ENCODE results near the gene PCMT1. TPM values are rescaled to one million over a fixed set of nuclear protein-coding genes. Genes with fewer than 3 reads are reported as not detected.

Gene PCMT1
- total and polyA plus RNA-seq, 2 of the 13 experiments (the other 11 are each of a cell fraction or from before 2014, with no cell fraction given) = 112 to 169 TPM

DNA sequence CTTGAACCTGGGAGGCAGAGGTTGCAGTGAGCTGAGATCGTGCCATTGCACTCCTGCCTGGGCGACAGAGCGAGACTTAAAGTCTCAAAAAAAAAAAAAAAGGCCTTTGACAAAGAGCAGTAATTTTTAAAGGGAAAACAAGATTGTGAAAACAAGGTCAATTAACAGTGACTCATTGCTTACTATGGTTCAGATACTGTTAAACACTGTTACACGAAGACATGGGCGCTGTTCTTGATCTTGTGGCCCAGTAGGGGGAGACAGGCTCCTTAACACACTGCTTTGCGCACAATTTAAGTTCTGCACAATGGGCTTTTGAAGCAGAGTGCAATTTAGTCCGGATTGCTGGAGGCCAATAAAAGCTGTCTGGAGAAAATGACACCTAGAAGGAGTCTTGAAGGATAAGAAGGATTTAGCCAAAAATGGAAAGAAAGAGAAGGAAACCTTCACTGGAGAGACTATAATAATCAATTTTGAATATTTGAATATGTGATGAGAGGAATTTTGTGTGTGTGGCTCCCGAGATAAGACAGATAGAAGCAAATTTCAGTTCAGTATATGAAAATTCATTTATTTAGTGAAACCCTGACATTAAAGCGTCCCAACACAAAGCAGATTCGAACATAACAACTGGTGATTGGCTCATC, 25.6 kb upstream of the PCMT1 start (continued):
- TF ChIP-seq, protein P1, sequence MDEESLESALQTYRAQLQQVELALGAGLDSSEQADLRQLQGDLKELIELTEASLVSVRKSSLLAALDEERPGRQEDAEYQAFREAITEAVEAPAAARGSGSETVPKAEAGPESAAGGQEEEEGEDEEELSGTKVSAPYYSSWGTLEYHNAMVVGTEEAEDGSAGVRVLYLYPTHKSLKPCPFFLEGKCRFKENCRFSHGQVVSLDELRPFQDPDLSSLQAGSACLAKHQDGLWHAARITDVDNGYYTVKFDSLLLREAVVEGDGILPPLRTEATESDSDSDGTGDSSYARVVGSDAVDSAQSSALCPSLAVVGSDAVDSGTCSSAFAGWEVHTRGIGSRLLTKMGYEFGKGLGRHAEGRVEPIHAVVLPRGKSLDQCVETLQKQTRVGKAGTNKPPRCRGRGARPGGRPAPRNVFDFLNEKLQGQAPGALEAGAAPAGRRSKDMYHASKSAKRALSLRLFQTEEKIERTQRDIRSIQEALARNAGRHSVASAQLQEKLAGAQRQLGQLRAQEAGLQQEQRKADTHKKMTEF (CRISPR knock-in tag; IDR thresholded peaks at IDR 0.05) = 0 out of 2 replicates have a peak, but pooled peaks have one; percentile 29
- TF ChIP-seq, protein P2, sequence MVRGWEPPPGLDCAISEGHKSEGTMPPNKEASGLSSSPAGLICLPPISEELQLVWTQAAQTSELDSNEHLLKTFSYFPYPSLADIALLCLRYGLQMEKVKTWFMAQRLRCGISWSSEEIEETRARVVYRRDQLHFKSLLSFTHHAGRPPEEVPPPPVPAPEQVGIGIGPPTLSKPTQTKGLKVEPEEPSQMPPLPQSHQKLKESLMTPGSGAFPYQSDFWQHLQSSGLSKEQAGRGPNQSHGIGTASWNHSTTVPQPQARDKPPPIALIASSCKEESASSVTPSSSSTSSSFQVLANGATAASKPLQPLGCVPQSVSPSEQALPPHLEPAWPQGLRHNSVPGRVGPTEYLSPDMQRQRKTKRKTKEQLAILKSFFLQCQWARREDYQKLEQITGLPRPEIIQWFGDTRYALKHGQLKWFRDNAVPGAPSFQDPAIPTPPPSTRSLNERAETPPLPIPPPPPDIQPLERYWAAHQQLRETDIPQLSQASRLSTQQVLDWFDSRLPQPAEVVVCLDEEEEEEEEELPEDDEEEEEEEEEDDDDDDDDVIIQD (CRISPR knock-in tag; IDR thresholded peaks at IDR 0.05; ENCODE audit: low read depth) = no peak; the same call in 1 of the 2 replicates
- TF ChIP-seq ZNF7 (CRISPR knock-in tag; IDR thresholded peaks at IDR 0.05) (no peak), ZNF792 (CRISPR knock-in tag; IDR thresholded peaks at IDR 0.05) (no peak), SMARCE1 (IDR thresholded peaks at IDR 0.05; ENCODE audit: borderline replicate concordance) (no peak), ZNF460 (CRISPR knock-in tag; IDR thresholded peaks at IDR 0.05; ENCODE audit: borderline replicate concordance) (no peak), SALL1 (CRISPR knock-in tag; IDR thresholded peaks at IDR 0.05) (no peak), ZNF672 (CRISPR knock-in tag; IDR thresholded peaks at IDR 0.05) (no peak), RBFOX2 (IDR thresholded peaks at IDR 0.05; ENCODE audit: low read depth, low read length) (no peak), SMC3 (IDR thresholded peaks at IDR 0.05; ENCODE audit: low read length) (peak; percentile 82), CEBPB (IDR thresholded peaks at IDR 0.05; ENCODE audit: borderline replicate concordance, low read depth, low read length) (peak; percentile 19; the same call in 1 of the 2 replicates), EP300 (IDR thresholded peaks at IDR 0.05; ENCODE audit: low read depth in 2 of 2, low read length in 2 of 2) (no peak), EP300 (CRISPR knock-in tag; IDR thresholded peaks at IDR 0.05; ENCODE audit: borderline replicate concordance) (no peak), CEBPG (CRISPR knock-in tag; IDR thresholded peaks at IDR 0.05) (peak; percentile 22; the same call in 1 of the 2 replicates), CC2D1A (CRISPR knock-in tag; IDR thresholded peaks at IDR 0.05) (no peak), CAMTA2 (CRISPR knock-in tag; IDR thresholded peaks at IDR 0.05; ENCODE audit: borderline replicate concordance) (no peak), ZNF260 (CRISPR knock-in tag; IDR thresholded peaks at IDR 0.05; ENCODE audit: borderline replicate concordance, low read depth) (no peak), PLRG1 (conservative IDR thresholded peaks at IDR 0.05) (no peak), FOXP1 (IDR thresholded peaks at IDR 0.05) (no peak), FOXP1 (CRISPR knock-in tag; IDR thresholded peaks at IDR 0.05) (peak; percentile 49), ZNF232 (CRISPR knock-in tag; IDR thresholded peaks at IDR 0.05; ENCODE audit: borderline replicate concordance) (no peak), HOXA3 (CRISPR knock-in tag; IDR thresholded peaks at IDR 0.05) (peak; percentile 52; the same call in 1 of the 2 replicates)
- TF ChIP-seq, protein P3, sequence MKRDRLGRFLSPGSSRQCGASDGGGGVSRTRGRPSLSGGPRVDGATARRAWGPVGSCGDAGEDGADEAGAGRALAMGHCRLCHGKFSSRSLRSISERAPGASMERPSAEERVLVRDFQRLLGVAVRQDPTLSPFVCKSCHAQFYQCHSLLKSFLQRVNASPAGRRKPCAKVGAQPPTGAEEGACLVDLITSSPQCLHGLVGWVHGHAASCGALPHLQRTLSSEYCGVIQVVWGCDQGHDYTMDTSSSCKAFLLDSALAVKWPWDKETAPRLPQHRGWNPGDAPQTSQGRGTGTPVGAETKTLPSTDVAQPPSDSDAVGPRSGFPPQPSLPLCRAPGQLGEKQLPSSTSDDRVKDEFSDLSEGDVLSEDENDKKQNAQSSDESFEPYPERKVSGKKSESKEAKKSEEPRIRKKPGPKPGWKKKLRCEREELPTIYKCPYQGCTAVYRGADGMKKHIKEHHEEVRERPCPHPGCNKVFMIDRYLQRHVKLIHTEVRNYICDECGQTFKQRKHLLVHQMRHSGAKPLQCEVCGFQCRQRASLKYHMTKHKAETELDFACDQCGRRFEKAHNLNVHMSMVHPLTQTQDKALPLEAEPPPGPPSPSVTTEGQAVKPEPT (CRISPR knock-in tag; IDR thresholded peaks at IDR 0.05; ENCODE audit: low read depth) = no peak
- TF ChIP-seq, protein P4, sequence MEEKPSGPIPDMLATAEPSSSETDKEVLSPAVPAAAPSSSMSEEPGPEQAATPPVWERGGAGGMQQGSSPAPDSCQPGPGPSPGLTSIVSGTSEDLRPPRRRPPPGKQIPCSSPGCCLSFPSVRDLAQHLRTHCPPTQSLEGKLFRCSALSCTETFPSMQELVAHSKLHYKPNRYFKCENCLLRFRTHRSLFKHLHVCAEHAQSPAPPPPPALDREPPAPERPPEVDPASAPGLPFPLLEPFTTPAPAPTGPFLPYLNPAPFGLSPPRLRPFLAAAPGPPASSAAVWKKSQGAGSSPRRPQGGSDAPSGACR (CRISPR knock-in tag; IDR thresholded peaks at IDR 0.05) = no peak
- TF ChIP-seq, protein P5, sequence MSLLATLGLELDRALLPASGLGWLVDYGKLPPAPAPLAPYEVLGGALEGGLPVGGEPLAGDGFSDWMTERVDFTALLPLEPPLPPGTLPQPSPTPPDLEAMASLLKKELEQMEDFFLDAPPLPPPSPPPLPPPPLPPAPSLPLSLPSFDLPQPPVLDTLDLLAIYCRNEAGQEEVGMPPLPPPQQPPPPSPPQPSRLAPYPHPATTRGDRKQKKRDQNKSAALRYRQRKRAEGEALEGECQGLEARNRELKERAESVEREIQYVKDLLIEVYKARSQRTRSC (CRISPR knock-in tag; IDR thresholded peaks at IDR 0.05; ENCODE audit: low read depth) = no peak
- TF ChIP-seq, protein P6, sequence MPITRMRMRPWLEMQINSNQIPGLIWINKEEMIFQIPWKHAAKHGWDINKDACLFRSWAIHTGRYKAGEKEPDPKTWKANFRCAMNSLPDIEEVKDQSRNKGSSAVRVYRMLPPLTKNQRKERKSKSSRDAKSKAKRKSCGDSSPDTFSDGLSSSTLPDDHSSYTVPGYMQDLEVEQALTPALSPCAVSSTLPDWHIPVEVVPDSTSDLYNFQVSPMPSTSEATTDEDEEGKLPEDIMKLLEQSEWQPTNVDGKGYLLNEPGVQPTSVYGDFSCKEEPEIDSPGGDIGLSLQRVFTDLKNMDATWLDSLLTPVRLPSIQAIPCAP (CRISPR knock-in tag; IDR thresholded peaks at IDR 0.05; ENCODE audit: low read depth) = no peak
